ENCODE results near the gene SPPL2B.
"Not testable (repeated sequence)": the region's sequence is repeated elsewhere in the genome, so short reads cannot be mapped to it uniquely, and the experiment has no call there.

Gene SPPL2B

DNA sequence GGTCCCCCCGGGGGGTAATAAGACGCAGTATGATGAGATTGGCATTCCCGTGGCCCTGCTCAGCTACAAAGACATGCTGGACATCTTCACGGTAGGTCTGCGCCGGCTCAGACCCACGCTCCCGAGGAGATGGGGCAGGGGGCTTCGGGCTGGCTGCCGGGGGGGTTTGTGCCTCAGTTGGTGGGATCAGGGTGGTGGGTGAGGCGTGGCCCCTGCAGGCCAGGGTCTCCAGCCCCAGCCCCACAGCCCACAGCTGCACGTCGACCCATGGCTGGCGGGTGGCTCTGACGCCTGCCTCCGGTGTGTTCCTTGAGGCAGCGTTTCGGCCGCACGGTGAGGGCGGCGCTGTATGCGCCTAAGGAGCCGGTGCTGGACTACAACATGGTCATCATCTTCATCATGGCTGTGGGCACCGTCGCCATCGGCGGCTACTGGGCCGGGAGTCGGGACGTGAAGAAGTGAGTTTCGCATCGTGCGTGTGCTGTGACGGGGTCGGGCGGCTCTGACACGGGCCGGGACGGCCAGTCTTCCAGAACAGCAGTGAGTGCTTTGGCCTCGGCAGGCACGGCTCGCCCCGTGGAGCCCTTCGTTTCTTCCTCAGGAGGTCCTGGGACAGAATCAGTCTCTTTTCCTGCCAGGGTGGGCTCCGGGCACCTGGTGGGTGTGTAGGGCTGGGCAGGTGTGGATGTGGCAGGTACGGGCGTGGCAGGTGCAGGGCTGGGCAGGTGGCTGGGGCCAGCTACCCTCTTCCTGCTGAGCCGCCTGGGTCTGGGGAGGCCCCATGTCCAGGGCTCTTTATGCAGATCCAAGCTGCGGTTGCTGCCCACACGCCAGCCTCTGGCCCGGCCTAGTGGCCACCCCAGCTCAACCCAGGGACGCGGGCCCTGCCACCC is 10.5 kb downstream of the SPPL2B start:
- DNase-seq (ENCODE audit: low read depth): no peak

DNA sequence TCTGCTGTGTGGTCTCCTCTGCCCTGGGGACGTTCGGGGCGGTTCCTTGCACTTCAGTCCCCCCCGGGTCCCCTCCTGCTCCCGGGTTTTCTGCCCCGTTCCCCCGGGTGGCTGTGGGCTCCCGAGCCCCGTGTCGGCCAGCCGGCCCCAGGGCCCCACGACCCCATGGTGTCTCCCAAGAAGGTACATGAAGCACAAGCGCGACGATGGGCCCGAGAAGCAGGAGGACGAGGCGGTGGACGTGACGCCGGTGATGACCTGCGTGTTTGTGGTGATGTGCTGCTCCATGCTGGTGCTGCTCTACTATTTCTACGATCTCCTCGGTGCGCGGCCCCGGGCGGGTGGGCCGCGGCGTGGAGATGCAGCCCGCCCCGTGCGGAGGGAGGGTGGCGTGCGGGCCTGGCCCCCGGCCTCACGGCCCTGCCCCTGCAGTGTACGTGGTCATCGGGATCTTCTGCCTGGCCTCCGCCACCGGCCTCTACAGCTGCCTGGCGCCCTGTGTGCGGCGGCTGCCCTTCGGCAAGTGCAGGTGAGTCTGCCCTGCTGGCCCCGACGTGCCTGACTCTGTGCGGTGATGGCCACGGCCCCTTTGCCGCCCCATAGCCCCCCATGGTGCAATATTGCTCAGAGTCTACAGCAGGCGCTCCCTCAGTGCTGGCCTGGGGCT is 11.3 kb downstream of the SPPL2B start:
- no peak for DNase-seq (ENCODE audit: low read depth)

DNA sequence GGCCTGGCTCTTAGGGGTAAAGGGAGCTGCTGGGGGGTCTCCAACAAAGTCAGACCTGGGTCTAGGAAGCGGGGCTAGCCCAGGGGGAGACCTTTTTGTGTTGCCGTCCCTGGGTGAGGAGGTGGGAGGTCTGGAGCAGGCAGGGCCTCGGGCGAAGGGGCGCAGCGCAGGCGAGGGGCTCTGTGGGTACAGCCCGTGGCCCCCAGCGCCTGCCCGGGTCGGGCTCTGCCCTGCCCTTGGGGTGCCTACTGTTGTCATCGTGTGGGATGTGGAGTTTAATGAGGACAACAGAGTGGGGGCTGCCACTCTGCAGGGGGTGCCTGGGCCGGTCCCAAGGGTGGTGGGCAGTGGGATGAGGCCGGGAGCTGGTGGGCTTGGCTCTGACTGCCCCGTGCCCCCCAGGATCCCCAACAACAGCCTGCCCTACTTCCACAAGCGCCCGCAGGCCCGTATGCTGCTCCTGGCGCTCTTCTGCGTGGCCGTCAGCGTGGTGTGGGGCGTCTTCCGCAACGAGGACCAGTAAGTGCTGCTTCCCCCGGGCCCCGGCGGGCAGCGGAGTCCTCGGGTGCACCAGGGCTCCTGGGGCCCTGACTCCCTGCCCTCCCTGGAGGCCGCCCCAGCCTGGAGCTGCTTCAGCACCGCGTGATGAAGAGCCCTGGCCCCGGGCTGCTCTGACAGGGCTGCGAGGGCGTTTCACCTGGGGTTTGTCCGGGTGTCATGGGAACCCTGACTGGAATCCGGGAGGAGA is 12.2 kb downstream of the SPPL2B start:
- DNase-seq (ENCODE audit: low read depth): no peak

DNA sequence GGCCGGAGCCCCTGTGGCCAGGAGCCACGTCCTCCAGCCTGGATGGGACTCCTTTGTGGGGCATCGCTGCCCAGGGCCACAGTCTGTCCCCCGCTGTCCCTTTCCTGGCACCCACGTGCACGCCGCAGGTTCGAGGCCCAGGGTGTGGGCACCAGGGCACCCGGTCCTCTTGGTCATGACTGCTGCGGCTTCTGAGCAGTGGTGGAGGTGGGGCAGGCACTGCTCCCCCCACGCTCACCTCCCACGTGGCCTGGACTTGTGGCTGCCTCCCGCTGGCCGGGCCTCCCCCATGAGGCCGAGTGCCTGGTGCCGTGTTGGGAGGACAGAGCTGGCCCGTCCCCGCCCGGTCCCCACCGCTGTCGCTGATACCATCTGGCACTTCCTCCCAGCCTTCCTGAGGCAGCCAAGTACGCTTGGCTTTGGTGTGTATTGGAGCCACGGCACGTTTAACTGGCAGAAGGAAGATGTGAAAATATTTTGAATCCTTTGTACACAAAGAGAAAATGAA is 12.8 kb downstream of the SPPL2B start:
- no peak for DNase-seq (ENCODE audit: low read depth)

DNA sequence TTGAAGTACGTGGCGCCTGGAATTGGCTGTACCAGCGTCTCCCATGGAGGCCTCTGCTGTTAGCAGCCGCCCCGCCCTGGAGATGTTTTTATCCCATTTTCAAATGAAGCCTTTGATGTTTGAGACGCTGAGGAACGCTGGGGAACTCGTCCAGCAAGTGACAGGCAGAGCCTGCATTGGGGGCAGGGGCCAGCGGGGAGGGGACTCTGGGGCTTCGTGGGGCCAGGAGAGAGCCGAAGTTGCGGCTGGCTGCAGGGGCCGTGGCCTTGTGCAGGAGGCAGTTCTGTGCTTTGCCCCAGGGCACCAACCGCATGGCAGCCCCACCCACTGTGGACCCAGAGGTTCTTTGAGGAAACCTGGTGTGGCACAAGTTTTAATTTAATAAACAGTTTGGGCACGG is 13.5 kb downstream of the SPPL2B start:
- DNase-seq (ENCODE audit: low read depth): no peak

DNA sequence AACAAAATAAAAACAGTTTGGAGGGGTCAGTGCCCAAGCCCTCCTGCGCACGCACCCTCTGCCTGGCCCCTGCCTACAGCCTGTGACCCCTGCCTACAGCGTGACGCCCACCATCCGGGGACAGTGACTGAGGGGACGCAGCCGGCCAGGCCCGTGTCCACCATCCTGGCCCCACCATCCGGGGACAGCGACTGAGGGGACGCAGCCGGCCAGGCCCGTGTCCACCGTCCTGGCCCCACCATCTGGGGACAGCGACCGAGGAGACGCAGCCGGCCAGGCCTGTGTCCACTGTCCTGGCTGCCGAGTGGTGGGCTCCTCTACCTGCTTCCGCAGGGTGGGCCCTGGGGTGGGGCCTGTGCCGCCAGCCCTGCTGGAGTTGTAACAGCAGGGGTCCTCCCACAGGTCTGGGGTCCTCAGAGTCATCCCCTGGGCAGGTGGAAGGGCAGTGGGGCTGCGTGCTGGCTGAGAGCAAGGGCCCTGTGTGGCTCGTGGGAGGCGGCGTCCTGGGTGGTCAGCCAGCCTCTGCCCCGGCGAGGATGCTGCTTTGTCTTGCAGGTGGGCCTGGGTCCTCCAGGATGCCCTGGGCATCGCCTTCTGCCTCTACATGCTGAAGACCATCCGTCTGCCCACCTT is 14.3 kb downstream of the SPPL2B start:
- DNase-seq (ENCODE audit: low read depth): no peak

DNA sequence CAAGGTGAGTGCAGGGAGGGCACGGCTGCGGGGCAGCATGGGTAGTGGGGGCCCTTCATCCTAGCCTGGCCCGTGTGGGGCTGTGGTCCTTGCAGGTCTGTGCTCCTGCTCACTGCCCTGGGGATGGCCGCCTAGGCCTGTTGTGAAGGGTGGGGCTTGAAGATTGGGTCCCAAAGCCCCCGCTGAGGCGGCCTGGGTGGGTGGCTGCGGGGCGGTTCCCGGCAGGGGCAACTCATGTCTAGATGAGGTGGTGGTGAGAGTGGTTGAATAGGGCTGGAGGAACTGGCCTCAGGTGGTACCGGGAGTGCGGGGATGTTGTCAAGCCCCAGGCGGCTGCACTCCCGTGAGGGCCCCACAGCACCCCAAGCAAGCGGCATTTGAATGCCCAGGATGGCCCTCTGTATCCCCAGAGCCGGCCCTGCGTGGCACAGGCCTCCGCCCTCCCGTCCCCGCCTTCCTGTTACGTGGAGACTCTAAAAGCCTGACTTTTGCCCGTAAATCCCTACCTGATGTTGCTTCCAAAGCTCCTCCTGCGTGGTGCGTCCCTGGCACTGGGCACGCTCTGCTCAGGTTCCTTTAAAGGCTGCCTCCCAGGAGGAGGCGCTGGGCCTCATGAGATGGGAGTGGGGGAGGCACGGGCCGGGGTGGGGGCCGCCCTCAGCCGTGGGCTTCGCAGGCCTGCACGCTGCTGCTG is 15.0 kb downstream of the SPPL2B start:
- no peak for DNase-seq (ENCODE audit: low read depth)

DNA sequence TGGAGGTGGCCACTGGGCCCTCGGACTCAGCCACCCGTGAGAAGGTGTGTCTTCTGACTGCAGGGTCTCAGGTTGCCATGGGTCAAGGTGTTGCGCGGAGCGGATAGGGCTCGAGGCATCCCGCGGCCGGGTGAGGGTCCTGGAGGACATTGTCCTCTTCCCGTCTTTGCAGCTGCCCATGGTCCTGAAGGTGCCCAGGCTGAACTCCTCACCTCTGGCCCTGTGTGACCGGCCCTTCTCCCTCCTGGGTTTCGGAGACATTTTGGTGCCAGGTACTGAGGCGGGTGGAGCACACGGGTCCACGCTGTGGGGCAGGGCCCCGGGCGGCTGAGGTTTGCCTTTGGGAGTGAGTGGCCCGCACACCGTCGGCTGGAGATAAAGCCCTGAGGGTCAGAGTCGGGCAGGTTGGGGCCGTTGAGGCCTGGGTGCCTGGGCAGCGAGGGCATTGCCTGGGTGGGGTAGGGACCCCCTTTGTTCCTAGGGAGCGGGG is 15.9 kb downstream of the SPPL2B start:
- DNase-seq (ENCODE audit: low read depth): no peak

DNA sequence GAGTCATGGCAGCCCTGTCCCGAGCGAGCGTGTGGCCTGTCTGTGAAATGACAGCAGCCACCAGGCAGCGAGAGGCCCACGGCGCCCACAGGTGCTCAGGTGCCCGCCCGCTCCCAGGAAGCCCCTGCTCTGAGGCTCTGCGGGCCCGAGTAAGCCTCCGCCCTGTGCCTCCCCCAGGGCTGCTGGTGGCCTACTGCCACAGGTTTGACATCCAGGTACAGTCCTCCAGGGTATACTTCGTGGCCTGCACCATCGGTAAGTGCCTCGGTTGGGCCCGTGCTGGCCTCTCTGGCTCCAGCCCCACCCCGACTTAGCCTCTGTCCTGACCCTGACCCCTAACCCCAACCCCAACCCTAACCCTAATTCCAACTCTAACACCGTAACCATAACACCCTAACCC is 16.6 kb downstream of the SPPL2B start:
- DNase-seq (ENCODE audit: low read depth): no peak

DNA sequence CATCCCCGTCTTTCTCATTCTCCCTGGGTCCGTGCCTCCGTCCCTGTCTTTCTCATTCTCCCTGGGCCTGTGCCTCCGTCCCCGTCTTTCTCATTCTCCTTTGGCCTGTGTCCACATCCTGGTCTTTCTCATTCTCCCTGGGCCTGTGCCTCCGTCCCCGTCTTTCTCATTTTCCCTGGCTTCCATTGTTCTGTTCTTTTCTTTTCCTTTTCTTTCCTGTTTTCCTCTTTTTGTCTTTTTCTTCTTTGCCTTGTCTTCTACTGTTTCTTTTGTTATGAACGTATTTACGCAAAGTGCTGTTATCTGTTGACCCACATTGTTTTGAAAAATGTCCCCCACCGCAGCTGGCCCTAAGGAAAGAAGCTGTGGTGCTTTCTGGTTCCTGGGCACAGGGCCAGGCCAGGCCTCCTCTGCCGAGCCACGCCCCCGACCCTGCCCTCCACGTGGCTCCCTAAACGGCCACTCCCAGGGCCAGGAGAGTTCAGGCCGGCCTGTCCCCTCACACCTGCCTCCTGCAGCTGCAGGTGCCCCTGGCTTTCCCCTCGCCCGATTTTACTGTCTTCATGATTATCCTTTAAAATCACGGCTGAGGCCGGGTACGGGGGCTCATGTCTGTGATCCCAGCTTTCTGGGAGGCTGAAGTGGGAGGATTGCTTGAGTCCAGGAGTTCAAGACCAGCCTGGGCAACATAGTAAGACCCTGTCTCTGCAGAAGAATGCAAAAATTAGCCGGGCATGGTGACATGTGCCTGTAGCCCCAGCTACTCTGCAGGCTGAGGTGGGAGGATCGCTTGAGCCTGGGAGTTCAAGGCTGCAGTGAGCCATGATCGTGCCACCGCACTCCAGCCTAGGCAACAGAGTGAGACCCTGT is 17.5 kb downstream of the SPPL2B start:
- no peak for DNase-seq (ENCODE audit: low read depth)

DNA sequence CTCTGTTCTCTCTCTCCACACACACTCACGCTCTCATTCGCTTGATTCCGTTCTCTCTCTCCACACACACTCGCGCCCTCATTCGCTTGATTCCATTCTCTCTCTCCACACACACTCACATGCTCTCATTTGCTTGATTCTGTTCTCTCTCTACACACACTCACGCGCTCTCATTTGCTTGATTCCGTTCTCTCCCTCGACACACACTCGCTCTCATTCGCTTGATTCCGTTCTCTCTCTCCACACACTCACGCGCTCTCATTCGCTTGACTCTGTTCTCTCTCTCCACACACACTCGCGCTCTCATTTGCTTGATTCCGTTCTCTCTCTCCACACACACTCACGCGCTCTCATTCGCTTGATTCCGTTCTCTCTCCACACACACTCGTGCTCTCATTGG is 21.3 kb downstream of the SPPL2B start:
- DNase-seq (ENCODE audit: low read depth): not testable (repeated sequence)

DNA sequence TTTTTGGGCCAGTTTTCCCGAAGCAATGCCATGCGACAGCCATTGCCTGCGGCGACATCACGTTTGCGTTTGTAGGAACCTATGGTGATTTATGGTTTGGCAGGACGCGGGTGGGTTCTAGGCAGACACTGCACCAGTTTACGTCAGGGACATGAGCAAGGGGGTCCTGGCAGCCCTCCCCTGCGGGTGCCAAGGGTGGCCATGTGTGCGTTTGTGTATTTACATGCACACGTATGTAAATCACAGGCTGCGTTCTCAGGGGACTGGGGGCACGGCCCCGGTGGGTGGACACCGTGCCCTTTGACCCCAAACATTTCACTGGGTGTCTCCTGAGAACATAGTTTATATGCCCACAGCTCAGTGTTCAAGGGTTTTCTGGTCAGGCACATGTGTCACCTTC is 22.2 kb downstream of the SPPL2B start:
- DNase-seq (ENCODE audit: low read depth): no peak

DNA sequence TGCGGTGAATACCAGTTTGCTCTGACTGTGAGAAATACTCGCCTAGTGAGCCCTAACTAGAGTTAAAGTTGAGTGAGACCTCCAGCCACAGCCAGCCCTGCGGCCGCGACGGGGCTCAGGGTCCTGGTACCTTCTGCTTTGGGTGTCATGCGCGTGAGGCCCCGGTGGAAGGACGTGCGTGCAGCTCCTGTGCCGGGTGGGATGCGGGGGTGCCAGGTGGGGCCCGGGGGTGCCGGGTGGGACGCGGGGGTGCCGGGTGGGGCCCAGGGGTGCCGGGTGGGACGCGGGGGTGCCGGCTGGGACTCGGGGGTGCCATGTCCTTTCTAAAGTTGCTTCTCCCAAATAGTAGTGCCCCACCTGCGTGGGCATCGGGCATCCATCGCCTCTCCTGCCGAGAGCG is 23.1 kb downstream of the SPPL2B start:
- DNase-seq (ENCODE audit: low read depth): no peak

DNA sequence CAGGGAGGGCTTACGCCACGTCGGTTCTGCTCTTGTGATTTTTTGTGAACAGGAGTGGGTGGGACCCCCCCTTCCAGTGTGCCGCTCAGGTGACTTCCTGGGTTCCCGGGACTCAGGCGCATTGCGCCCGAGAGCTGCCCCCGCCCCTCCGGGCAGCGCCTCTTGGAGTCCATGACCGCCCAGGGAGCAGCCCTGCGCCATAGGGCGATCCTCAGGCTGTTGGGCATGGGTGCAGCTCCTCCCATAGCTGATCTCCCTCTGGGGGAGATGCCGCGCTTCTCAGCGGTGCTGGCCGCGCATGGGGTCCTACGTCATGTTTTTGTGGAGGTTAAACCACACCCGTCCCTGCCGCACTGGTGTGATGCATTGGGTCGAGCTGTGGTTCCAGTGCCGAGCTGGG is 23.6 kb downstream of the SPPL2B start:
- no peak for DNase-seq (ENCODE audit: low read depth)

DNA sequence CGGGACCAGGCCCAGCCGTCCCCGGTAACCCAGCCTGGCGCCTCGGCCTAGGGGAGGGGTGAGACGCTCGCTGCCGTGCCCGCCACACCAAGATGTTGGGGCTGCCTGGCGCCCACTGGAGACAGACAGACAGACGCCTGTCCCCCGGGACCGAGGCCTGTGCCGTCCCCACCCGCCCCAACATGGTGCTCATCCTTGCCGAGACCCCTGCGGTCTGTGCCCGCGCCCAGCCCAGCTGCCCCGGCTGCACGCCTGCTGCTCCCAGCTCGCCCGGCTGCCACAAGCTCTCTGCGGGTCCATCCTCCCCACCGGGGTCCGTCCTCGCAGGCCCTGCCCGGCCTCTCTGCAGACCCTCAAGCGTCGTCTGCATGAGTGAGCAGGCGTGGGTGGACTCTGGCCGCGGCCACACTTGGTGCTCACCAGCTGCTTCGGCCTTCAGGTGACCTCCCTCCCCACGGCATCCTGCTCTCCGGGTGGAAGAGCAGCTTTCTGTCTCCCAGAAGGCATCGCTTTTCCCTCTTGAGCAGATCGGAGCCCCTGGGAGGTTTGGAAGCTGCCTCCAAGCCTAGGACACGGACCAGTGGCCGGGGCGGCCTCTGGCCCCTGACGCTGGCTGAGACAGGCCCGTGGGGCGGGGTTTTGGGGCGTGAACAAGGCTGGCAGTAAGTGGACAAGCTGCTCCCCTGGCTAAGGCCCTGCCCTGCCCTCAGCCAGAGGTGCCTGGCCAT is 24.8 kb downstream of the SPPL2B start:
- no peak for DNase-seq (ENCODE audit: low read depth)

DNA sequence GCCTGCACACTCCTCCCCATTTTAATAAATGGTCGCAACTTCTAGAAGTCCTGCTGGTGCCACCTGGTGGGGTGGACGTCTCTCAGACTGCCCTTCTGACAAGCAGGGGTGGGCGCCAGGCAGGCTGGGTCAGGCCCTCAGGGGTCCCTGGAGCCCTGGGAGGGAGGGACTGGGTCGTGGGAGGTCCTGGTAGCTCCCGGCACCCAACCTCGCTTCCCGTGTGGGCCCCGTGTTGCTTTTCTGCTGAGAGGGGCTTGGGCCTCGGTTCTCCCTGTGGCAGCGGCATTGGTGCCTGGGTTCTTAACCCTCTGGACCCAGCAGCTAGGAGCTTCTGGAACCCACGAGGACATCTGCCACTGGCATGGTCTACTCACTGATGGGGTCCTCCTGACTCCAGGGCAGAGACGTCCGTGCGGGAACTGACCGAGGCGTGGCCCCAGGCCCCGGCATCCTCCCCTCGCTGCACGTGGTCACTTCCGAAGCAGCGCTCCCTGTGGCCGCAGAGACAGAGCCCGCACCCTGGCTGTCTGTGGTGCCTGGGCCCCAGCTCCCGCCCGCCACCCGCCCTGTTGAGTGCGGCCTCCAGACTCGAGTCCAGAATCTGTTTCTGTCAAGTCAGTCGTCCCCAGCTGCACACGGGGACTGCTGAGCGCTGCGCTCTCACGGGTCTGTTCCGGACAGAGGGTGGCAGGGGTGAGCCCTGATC is 25.6 kb downstream of the SPPL2B start:
- no peak for DNase-seq (ENCODE audit: low read depth)

DNA sequence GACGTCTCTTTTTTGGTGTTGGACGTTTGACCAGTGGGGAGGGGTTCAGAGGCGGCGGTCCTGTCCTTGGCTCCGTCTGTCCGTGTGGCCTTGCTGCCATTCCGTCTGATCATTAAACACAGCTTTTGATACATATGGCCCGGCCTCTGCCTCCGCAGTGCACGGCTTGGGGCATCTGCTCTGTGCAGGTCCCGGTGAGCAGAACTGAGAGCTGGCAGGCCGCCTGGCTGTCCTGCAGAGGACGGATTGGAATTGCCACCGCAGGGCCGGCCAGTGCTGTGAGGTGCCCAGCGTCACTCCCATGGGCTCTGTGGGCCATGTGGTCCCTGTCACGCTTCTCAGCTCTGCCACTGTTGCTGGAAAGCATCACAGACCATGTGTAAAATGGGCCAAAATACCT is 26.2 kb downstream of the SPPL2B start:
- no peak for DNase-seq (ENCODE audit: low read depth)

DNA sequence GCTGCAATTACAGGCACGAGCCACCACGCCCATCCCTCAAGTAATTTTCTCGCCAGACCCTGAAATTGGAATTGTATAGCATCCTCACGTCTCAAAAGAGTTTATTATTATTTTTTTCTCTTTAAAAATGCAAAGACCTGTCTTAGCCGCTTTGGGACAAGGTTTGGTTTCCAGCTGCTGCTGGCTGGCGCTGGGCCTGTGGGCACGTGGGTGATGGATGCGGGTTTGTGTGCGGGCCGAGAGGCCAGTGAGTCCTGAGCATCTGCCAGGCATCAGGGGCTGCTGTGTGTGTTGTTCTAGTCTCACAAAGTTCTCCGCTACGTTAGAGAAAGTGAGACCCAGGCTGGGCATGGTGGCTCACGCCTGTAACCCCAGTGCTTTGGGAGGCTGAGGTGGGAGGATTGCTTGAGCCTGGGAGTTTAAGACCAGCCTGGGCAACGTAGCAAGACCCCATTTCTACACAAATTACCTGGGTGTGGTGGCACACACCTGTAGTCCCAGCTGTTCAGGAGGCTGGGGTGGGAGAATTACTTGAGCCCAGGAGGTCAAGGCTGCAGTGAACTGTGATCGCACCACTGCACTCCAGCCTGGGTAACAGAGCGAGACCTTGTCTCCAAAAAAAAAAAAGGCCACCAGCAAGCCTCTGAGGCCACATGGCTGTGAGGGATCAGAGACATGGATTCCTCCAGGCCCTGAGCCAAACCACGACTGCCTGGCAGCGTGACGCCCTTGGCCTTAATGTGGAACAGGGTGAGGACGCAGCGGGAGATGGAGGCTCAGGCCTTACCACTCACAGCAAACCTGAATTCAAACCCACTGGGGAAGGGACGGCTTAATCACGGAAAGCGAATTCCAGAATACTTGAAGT is 26.9 kb downstream of the SPPL2B start:
- DNase-seq (ENCODE audit: low read depth): no peak

All from stimulated activated CD8-positive, alpha-beta memory T cell treated with anti-CD3 and anti-CD28 coated beads, Interleukin-15, amount 100 ng/mL, for 24 hours (primary cell).